Smooth muscle cell of the brain vasculature (primary cell): Measurements from ENCODE around the gene FN3K.
A peak's percentile ranks its signal among the peaks of the same experiment; 100 is the strongest.

Experiments
- DNase-seq: peaks from one replicate; pipeline ENCODE4 v3.0.0-alpha.2; 2012; ENCODE audit warnings: low read depth, low spot score

The FN3K gene

GRCh38 chr17:82734987-82735866 lies at the start of gene FN3K:
Gene FN3K, plus strand, starts transcription at chr17:82735615. Its CDS starts 22 bp downstream, at chr17:82735637.
- no peak for DNase-seq

DNA sequence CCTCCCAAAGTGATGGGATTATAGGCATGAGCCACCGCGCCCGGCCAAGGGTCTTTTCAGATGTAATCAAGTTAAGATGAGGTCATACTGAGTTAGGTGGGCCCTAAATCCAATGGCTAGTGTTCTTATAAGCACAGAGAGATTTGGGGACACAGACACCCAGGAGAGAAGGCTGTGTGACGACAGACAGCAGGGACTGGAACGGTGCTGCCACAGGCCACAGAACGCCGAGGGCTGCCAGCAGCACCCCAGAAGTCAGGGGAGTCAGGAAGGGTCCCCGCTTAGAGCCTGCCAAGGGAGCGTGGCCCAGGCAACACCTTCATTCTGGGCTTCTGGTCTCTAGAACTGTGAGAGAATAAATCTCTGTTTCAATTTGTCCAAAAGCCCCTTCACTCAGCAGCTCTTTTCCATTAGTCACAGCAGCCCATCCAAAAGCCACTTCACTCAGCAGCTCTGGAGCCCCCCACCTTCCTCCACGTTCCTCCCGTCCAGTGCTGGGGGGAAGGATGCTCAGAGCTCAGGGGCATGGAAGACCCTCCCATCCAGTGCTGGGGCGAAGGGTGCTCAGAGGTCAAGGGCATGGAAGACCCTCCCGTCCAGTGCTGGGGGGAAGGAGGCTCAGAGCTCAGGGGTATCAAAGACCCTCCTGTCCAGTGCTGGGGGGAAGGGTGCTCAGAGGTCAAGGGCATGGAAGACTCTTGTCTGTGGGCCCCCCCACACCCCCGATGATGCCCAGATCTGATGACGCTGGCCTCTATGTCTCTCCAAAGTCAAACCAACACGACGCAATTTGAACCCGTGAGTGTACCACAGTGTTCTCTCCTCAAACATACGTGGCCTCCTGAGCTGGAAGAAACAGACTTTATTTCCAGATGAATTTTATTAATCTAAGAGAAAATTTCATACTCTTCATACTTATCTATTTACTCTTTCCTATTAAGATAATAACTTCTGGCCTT lies 48.8 kb upstream of the FN3K start:
- DNase-seq, result no peak

DNA sequence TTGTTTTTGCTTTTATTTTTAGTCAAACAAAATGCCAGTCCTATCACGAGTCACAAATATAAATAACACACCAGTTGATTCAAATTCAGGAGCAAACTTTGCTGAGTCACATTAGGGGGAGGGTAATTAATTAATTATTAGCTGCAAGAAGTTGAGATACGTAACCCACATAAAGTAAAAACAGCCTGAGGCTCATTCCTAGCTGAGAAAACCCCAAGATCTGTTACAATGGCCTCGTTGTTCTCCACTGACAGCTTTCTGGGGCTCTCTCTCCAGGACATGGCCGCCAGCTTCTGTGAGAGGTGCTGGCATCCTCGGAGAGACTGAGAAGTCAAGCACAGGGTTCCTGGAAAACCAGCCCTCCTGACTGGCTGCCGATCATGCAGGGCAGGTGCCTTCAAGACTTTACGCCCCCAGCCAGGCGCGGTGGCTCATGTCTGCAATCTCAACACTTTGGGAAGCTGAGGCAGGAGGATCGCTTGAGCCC lies 48.0 kb upstream of the FN3K start:
- DNase-seq, result no peak

- no peak for DNase-seq
Measured at GRCh38 chr17:82687871-82688270, 47.5 kb upstream of the FN3K start.

DNA sequence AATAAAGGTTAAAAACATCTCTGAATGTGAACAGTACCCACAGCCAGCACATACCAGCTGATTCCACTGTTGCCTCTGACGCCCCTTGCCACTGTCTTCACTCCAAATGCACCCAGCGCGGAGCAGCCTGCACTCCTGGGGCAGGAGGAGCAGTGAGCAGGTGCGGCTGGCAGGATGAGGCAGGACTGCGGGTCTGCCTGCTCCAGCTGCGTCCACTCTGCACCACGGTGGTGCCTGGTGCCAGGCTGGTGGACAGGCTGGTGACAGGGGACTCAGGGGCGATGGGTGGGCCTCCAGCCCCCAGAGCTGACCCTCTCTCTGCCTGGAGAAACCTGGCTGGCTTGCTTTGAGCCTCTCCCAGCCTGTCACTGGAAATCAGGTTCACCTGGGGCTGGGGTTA lies 46.3 kb upstream of the FN3K start:
- DNase-seq, result no peak

DNA sequence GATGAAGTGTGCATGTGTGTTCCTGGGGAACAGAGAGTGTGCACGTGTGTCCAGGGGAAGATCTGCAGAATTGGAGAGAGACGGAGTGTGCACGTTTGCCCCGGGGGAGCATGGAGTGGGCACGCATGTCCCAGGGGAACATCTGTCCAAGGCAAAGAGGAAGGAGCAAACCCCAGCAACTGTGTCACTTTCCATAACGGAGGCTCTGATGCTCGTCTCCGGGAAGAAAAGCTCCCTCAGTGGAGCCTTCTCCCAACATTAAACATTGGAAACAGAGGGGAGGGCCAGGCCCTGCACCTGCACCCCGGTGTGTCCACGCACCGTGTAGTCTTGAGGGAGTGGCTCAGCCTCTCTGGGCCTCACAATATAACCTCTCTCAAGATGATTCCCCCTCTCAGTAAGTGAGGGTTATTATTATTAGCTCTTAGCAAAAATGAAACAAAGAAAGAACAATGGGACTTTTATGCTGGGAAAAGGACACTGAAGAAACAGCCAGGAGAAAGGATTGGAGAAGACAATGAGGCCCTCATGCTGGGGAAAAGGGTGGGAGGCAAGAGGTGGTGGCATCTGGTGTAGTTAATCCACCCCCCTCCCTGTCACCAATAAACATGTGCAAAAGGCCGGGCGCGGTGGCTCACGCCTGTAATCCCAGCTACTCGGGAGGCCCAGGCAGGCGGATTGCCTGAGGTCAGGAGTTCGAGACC lies 44.5 kb upstream of the FN3K start:
- no peak for DNase-seq

- DNase-seq, result no peak
Measured at GRCh38 chr17:82691714-82692113, 43.7 kb upstream of the FN3K start.

DNA sequence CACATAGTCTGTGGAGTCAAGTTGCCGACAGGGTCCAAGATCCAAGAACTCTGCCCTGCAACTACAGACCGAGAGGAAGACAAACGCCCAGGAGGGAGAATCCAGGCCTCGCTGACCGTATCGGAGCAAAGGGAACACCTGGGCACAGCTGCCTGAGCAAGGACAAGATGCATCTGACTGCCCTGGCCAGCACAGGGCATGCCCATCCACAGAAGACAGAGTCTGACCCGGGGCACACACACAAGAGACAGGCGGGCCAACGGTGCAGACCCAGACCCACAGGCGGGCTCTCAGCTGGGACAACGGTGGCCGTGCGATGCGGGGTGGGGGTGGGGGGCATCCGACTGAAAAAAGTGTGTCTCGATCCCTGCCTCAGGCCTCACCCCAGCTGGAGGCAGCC lies 43.1 kb upstream of the FN3K start:
- no peak for DNase-seq

GRCh38 chr17:82693168-82693867 lies 42.1 kb upstream of the FN3K start:
- no peak for DNase-seq

GRCh38 chr17:82694647-82695046 lies 40.8 kb upstream of the FN3K start:
- no peak for DNase-seq

GRCh38 chr17:82696259-82696658 lies 39.2 kb upstream of the FN3K start:
- no peak for DNase-seq

DNA sequence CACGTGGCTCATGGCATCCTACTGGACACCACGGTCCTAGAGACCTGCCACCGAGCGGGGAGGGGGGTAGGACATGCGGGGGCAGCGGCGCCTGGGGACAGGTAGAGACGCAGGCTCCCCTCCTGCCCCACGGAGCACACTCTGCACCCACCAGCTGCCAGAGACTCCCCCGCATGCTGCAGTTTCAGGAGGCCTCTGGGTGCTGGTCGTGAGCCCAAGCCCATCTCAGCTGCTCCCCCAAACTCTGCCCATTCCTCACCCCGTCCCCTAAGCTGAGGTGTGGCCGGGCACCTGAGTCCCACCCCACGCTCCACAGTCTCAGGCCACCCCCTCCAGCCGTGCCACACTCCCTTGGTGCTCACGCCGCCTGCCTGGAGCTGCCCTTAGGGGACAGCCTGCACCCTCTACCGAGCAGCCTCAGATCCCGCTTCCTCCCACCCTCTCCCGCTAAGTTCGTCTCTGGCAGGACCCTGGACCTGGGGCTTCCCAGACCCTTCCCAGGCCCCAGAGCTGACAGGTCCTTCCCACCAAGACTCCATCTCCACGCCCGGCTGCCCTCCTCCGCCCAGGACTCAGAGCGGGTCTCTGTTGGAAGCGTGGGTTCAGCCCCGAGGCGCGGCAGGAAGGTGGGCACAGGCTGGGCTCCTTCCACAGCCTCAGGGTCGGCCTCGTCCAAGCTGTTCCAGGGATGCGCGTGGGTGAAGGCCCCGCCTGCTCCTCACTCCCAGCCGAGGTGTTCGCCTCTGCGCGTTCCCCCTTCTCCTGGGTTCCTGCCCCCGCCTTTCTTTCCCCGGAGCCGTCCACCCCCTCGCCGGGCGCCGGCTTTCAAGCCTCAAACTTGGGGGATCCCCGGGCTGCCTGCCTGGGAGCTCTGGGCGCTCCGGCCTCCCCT lies 38.3 kb upstream of the FN3K start:
- DNase-seq, result no peak

DNA sequence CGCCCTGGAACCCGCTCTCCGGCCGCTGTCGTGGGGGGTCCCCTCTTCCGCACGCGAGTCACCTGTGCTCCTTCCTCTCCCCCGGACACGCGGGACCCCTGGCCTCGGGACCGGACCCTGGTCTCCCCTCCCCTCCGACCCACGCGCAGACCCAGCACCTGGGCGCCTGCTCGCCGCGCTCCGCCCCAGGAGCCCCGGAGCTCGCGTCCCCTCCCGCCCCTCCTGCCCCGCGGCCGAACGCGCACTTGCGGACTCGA lies 37.7 kb upstream of the FN3K start:
- DNase-seq, result no peak

GRCh38 chr17:82698065-82698973 lies 37.1 kb upstream of the FN3K start, which contains the start of gene RAB40B:
Gene RAB40B, minus strand, starts transcription at chr17:82698698. Its CDS starts 102 bp downstream, at chr17:82698596.
- DNase-seq, result peak; percentile 93

DNA sequence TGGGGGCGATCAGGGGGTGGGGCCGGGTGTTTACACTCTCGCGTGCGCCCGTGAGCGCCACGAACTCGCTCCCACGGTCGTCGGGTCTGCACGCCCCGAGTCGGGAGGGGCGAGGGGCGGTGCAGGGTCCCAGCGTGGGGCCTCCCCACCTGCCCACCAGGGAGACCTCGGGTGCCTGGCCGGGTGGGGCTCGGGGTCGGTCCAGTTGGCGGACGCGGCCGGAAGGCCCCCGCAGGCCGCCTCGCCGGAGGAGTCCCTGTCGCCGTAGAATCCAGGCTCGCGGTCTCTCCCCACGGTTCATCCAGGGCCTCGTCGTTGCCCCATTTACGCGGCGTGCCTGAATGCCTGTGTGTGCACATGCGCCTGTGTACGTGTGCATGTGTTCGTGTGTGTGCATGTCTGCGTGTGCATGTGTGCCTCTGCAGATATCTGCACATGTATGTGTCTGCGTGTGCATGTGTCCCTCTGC lies 36.4 kb upstream of the FN3K start:
- DNase-seq, result no peak

GRCh38 chr17:82699551-82699950 lies 35.9 kb upstream of the FN3K start:
- DNase-seq, result no peak

- DNase-seq, result no peak
Measured at GRCh38 chr17:82702231-82702927, 33.0 kb upstream of the FN3K start.

- DNase-seq, result no peak
Measured at GRCh38 chr17:82703036-82703745, 32.2 kb upstream of the FN3K start.
